H1 (cell line): ENCODE measurements around the gene NEFH.

Experiments used
- ATF3 ChIP-seq: IDR thresholded peaks from 2 replicates; pipeline ENCODE4 v1.6.1; 2011; ENCODE audit warnings: low read depth, mild to moderate bottlenecking, low read length; ENCODE audit not compliant: insufficient read depth
- BRCA1 ChIP-seq: IDR thresholded peaks from 2 replicates; pipeline ENCODE4 v1.6.1; 2012; ENCODE audit warnings: low read depth, low read length, improper control_type of control experiment
- CHD2 ChIP-seq: IDR thresholded peaks from 2 replicates; pipeline ENCODE4 v1.6.1; 2012; ENCODE audit warnings: low read length, improper control_type of control experiment
- CREB1 ChIP-seq: IDR thresholded peaks from 2 replicates; pipeline ENCODE4 v1.6.1; 2012; ENCODE audit warnings: inconsistent platforms
- CTCF ChIP-seq, 3 experiments: IDR thresholded peaks; 1 replicate in 2 of 3; 2 replicates in 1 of 3; pipeline versions ENCODE4 v1.5.1 to v1.6.1; 2011; ENCODE audit warnings: low read length in 3 of 3, mild to moderate bottlenecking in 3 of 3, inconsistent platforms in 2 of 3, low read depth in 1 of 3, moderate library complexity in 1 of 3; ENCODE audit not compliant: insufficient read depth in 1 of 3; ENCODE audit errors: control extremely low read depth in 1 of 3
- EGR1 ChIP-seq: IDR thresholded peaks from 2 replicates; pipeline ENCODE4 v1.6.1; 2011; ENCODE audit warnings: low read depth, low read length, borderline replicate concordance
- EP300 ChIP-seq, 2 experiments: IDR thresholded peaks; 1 replicate in 1 of 2; 2 replicates in 1 of 2; pipeline ENCODE4 v1.6.1; 2011 to 2012; ENCODE audit warnings: low read depth in 2 of 2, low read length in 2 of 2, mild to moderate bottlenecking in 2 of 2, borderline replicate concordance in 1 of 2, inconsistent platforms in 1 of 2, moderate library complexity in 1 of 2
- EZH2 ChIP-seq: fragments of 200-600 bp; sonication (generic); IDR thresholded peaks from 2 replicates; pipeline ENCODE4 v1.7.1; 2012; ENCODE audit warnings: low read depth, mild to moderate bottlenecking, moderate library complexity, low read length, inconsistent platforms; ENCODE audit not compliant: severe bottlenecking
- POLR2A ChIP-seq, 2 experiments: IDR thresholded peaks; 1 replicate in 1 of 2; 2 replicates in 1 of 2; pipeline ENCODE4 v1.6.1; 2011; ENCODE audit warnings: low read depth in 2 of 2, low read length in 2 of 2, mild to moderate bottlenecking in 2 of 2; ENCODE audit errors: control extremely low read depth in 1 of 2
- POLR2AphosphoS5 ChIP-seq: IDR thresholded peaks from 2 replicates; pipeline ENCODE4 v1.6.1; 2011; ENCODE audit warnings: low read depth, low read length
- YY1 ChIP-seq: IDR thresholded peaks from 2 replicates; pipeline ENCODE4 v1.6.1; 2011; ENCODE audit warnings: low read depth, mild to moderate bottlenecking, low read length

- TF ChIP-seq CTCF (IDR thresholded peaks at IDR 0.05; ENCODE audit: control extremely low read depth in 1 of 3, insufficient read depth in 1 of 3, low read depth in 1 of 3, low read length in 3 of 3), result no peak
- TF ChIP-seq BRCA1, result no peak
- no peak for TF ChIP-seq YY1
- no peak for TF ChIP-seq POLR2AphosphoS5
- no peak for TF ChIP-seq POLR2A (IDR thresholded peaks at IDR 0.05; ENCODE audit: control extremely low read depth in 1 of 2, low read depth in 2 of 2, low read length in 2 of 2)
- no peak for TF ChIP-seq CHD2
- TF ChIP-seq EGR1, result no peak
- no peak for TF ChIP-seq CREB1
- TF ChIP-seq EP300 (IDR thresholded peaks at IDR 0.05; ENCODE audit: borderline replicate concordance in 1 of 2, low read depth in 2 of 2, low read length in 2 of 2), result no peak
- TF ChIP-seq ATF3, result no peak
- no peak for TF ChIP-seq EZH2
These were observed 48.0 kb upstream of the NEFH start for GRCh38 chr22:29431986-29432385.
